Thyroid gland (tissue), 4 donors: Measurements from ENCODE around the gene GLIS1. TPM values are rescaled to one million over a fixed set of nuclear protein-coding genes. Genes with fewer than 3 reads are reported as not detected.

Experiments
- DNase-seq, 2 donors: peaks; one replicate each; pipeline ENCODE4 v3.0.0-alpha.2; 2019
- H3K27ac ChIP-seq, 3 donors: fragments of 200-600 bp; sonication (generic); 1 replicate in 2 of 3; 2 replicates in 1 of 3; pipeline ENCODE4 v1.5.1; 2016 to 2019; ENCODE audit warnings: mild to moderate bottlenecking in 1 of 3, moderate library complexity in 1 of 3
- H3K27me3 ChIP-seq: fragments of 200-600 bp; sonication (generic); one replicate; pipeline ENCODE4 v1.5.1; 2019
- H3K36me3 ChIP-seq, 2 donors: fragments of 200-600 bp; sonication (generic); one replicate each; pipeline ENCODE4 v1.5.1; 2016 to 2019
- H3K4me1 ChIP-seq, 2 donors: fragments of 200-600 bp; sonication (generic); one replicate each; pipeline ENCODE4 v1.5.1; 2017 to 2019
- H3K4me3 ChIP-seq, 3 donors: fragments of 200-600 bp; sonication (generic); replicated peaks in 1 of 3; 1 replicate in 2 of 3; 2 replicates in 1 of 3; pipeline ENCODE4 v1.5.1; 2016; ENCODE audit warnings: mild to moderate bottlenecking in 1 of 3
- H3K9me3 ChIP-seq: fragments of 200-600 bp; sonication (generic); one replicate; pipeline ENCODE4 v1.5.1; 2017
- POLR2A ChIP-seq, 2 donors: fragments of 450-650 bp; IDR thresholded peaks; one replicate each; pipeline ENCODE4 v1.6.1; 2017; ENCODE audit warnings: antibody characterized with exemption in 2 of 2, mild to moderate bottlenecking in 2 of 2, moderate library complexity in 1 of 2
- WGBS, 2 donors: methylation state at CpG; one replicate each; pipeline ENCODE4 v1.1.5; 2017; 5-methylcytosine and 5-hydroxymethylcytosine counted together
- intact Hi-C: fragments of 100-400 bp; cut with DNase I; formaldehyde crosslinking; loops from one replicate; pipeline ENCODE4 v1.15.1; 2023
- total RNA-seq, 4 donors: library from RNA; depleted of rRNA; stranded (reverse); fragments of >200 nt; gene quantifications; one replicate each; pipeline ENCODE4 v1.2.3, GENCODE V29; 2016
- TF ChIP-seq, protein P1 (sequence below), 6 experiments: fragments of 200-600 bp in 3 of 6; fragments of 450-650 bp in 3 of 6; sonication (generic) in 3 of 6; IDR thresholded peaks; one replicate each; pipeline ENCODE4 v1.5.1; 2016 to 2019; ENCODE audit warnings: antibody characterized with exemption in 6 of 6, mild to moderate bottlenecking in 2 of 6, inconsistent platforms in 1 of 6, moderate library complexity in 1 of 6

GLIS1 gene
- total RNA-seq, 4 donors from 2014 or later = 0.29 TPM; not detected in 3

DNA sequence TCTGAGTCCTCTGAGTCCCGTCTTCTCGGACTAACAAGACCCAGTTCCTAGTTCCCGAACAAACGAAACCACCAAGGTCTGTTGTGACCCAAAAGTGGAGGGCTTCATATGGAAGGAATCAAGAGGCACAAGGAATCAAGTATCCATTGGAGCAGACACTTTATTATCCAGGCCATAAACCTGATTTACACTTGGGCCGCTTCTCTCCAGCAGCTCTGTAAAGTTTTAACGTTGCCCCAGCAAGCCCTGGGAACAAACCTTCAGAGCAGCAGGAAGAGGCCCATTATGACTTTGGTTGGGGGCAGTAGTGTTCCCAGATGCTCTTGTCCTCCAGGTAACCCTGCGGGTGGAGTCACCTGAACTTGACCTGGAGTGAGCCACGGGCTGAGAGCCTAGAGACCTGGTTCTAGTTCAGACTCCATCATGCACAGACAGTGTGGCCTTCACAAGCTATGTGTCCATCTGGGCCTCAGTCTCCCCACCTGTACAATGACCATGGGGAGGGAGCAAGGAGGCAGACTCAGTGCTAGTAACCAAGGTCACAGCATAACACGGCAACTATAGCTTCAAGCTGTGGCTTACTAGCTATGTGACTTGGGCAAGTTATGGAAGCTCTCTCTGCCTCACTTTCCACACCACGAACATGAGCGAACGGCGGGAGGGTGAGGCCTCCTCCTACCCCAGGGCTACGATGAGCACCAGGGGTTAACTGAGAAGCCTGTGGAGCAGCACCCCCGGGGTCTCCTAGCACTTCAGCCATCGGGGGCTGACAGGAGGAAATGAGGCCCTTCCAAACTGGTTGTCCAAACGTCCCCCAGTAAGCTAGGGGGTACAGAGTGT, 95.7 kb downstream of the GLIS1 start:
- no peak for TF ChIP-seq POLR2A (IDR thresholded peaks at IDR 0.05)
- TF ChIP-seq, protein P1, sequence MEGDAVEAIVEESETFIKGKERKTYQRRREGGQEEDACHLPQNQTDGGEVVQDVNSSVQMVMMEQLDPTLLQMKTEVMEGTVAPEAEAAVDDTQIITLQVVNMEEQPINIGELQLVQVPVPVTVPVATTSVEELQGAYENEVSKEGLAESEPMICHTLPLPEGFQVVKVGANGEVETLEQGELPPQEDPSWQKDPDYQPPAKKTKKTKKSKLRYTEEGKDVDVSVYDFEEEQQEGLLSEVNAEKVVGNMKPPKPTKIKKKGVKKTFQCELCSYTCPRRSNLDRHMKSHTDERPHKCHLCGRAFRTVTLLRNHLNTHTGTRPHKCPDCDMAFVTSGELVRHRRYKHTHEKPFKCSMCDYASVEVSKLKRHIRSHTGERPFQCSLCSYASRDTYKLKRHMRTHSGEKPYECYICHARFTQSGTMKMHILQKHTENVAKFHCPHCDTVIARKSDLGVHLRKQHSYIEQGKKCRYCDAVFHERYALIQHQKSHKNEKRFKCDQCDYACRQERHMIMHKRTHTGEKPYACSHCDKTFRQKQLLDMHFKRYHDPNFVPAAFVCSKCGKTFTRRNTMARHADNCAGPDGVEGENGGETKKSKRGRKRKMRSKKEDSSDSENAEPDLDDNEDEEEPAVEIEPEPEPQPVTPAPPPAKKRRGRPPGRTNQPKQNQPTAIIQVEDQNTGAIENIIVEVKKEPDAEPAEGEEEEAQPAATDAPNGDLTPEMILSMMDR (IDR thresholded peaks at IDR 0.05) = no peak
- WGBS, 2 donors = 77 to 79% methylated on average over 15 to 17 of the region's 17 CpGs
- DNase-seq = no peak
- Histone ChIP-seq H3K27me3 (no peaks in the 10 kb centered on the region), H3K4me3 (no peak overlapping the region), H3K27ac (no peak overlapping the region), H3K9me3 (no peaks in the 10 kb centered on the region), H3K4me1 (no peaks in the 10 kb centered on the region), H3K36me3 (no peaks in the 10 kb centered on the region)
- intact Hi-C loops = no loop called here

DNA sequence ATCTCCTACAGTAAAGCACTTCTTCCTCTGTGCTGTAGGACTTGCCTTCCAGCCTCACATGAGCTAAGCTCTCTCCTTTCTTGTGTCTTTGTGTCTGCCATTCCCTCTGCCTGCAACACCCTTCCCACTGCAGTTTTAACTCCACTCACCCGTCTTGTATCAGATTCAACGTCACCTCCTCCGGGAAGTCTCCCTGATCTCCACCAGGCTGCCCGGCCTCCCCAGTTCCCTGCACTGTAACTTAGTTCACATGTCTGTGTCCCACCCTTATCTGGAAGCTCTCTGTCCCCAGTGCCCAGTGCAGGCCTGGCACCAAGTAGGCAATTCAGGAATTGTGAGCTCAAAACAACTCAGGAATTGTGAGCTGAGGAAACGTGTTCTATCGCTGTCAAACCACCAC, 96.4 kb downstream of the GLIS1 start:
- WGBS, 2 donors = 79 to 82% methylated on average over 6 of the region's 6 CpGs
- no peak for DNase-seq

DNA sequence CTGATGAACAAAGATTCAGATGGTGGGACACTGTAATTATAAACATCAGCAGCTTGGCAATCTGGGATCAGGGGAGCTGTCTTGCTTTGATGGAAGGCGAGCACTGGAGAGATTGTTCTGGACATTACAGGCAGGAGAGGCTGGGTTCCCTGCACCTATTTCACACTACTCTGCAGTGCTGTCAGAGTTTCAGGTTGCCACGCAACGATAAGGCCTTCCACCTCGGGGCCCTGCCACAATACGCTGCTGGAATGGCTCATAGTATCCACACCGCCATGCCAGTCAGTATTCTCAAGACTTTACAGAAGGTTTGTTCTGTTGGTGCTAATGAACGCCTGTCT, 96.8 kb downstream of the GLIS1 start:
- WGBS, 2 donors = 80 to 84% methylated on average over 7 of the region's 7 CpGs
- Histone ChIP-seq H3K4me3 (no peak overlapping the region), H3K4me1 (no peaks in the 10 kb centered on the region), H3K27me3 (no peaks in the 10 kb centered on the region), H3K9me3 (no peaks in the 10 kb centered on the region), H3K27ac (no peak overlapping the region), H3K36me3 (no peaks in the 10 kb centered on the region)
- intact Hi-C loops = no loop called here
- no peak for DNase-seq
- TF ChIP-seq POLR2A (IDR thresholded peaks at IDR 0.05) = no peak
- TF ChIP-seq, protein P1 (IDR thresholded peaks at IDR 0.05) = no peak

More for the DNA sequence above, 96.4 kb downstream of the GLIS1 start:
- TF ChIP-seq, protein P1 (IDR thresholded peaks at IDR 0.05) = no peak
- TF ChIP-seq POLR2A (IDR thresholded peaks at IDR 0.05) = no peak
- no peaks in the 10 kb centered on the region for H3K27me3 ChIP-seq
- H3K9me3 ChIP-seq = no peaks in the 10 kb centered on the region
- H3K4me1 ChIP-seq = no peaks in the 10 kb centered on the region
- no peaks in the 10 kb centered on the region for H3K36me3 ChIP-seq
- intact Hi-C loops = no loop called here
- no peak overlapping the region for H3K27ac ChIP-seq
- H3K4me3 ChIP-seq = no peak overlapping the region

DNA sequence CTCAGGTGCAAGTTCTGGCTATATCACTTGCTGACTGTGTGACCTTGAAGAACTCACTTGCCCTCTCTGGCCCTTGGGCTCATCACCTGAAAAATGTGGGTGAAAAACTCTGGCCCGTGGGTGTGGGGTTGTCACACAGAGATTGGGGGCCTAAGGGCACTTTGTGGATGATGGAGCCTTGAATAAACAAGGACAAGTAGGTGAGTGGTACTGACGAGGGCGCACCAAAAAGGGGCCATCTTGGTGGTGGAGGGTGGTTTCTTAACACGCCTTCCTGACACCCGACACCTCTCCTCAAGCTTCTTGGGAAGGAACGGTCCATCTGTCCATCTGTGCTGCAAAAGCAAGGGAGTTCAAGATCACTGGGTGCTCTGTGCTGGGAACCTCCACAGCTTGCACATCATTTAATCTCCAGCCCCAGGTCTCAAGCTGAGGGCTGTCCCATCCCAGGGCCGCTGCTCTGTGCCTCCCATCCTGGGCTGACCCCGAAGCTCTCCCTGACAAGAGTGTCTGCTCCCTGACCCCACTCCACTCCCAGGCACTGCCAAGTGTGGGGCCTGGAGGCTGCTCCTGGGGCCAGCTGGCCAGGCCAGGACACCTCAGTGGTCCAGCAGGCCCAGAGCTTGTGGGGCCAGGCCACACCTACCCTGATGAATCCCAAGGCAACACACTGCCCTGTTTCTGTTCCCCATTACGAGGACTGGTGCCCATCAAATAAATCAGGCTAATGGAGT, 97.3 kb downstream of the GLIS1 start:
- Histone ChIP-seq H3K4me1 (no peaks in the 10 kb centered on the region), H3K9me3 (no peaks in the 10 kb centered on the region), H3K4me3 (no peak overlapping the region), H3K27me3 (no peaks in the 10 kb centered on the region), H3K36me3 (no peaks in the 10 kb centered on the region), H3K27ac (no peak overlapping the region)
- TF ChIP-seq POLR2A (IDR thresholded peaks at IDR 0.05) = no peak
- TF ChIP-seq, protein P1 (IDR thresholded peaks at IDR 0.05) = no peak
- no peak for DNase-seq
- WGBS, 2 donors = 83 to 84% methylated on average over 9 of the region's 9 CpGs
- intact Hi-C loops = no loop called here

DNA sequence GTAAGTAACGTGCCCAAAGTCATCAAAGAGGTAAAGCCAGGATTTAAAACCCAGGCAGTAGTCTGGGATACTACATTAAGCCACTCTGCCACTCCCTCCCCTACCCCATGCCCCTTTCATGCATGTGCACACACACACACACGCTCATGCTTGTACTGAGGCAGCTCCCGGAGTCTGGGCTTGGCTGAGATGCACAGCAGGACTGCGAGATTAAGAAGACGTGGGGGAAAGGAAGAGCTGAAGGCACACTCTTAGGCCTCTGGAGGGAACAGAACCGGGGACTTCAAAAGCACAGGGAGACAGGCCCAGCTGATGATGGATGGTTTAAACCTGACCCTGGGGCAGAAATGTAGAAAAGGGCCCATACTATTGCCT, 98.3 kb downstream of the GLIS1 start:
- no peak overlapping the region for H3K27ac ChIP-seq
- no peaks in the 10 kb centered on the region for H3K27me3 ChIP-seq
- H3K9me3 ChIP-seq = no peaks in the 10 kb centered on the region
- TF ChIP-seq, protein P1 (IDR thresholded peaks at IDR 0.05) = no peak
- no peak for TF ChIP-seq POLR2A (IDR thresholded peaks at IDR 0.05)
- 67 to 72% methylated on average over 6 of the region's 6 CpGs for WGBS, 2 donors
- H3K36me3 ChIP-seq = no peaks in the 10 kb centered on the region
- DNase-seq = no peak
- H3K4me3 ChIP-seq = no peak overlapping the region
- intact Hi-C loops = no loop called here
- H3K4me1 ChIP-seq = no peaks in the 10 kb centered on the region
